ENCODE measurements around the gene ASB17. TPM values are rescaled to one million over a fixed set of nuclear protein-coding genes. Genes with fewer than 3 reads are reported as not detected.
"Not testable (repeated sequence)": the region's sequence is repeated elsewhere in the genome, so short reads cannot be mapped to it uniquely, and the experiment has no call there.

Gene ASB17, protein sequence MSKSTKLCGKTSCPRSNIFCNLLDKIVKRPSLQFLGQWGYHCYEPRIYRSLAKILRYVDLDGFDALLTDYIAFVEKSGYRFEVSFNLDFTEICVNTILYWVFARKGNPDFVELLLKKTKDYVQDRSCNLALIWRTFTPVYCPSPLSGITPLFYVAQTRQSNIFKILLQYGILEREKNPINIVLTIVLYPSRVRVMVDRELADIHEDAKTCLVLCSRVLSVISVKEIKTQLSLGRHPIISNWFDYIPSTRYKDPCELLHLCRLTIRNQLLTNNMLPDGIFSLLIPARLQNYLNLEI
- not detected for total RNA-seq
- long read RNA-seq: 0 reads

DNA sequence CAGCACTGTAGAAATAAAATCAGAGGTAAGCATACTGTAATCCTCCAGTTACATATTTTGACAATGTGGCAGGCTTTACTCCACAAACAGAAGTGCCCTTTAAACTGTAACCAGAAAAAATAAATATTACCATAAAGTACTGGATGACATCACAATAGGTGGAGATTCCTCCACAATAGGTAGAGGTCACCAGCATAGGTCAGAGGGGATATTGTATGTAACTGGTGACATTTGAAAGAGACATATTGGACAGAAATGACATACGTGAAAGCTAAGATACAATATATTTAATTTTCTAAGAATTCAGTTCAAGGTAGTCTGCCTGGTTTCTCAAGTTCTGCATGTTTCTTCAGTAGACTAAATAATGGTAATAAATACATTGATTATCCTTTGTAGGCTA is at the start of gene ASB17:
ASB17 (minus strand) TSS at position 101 of the 400 bp plus-strand sequence. CDS start 113 bp downstream, outside the sequence.
- DNase-seq (ENCODE audit: missing footprints) (no peak), ATAC-seq (no peak)
- intact Hi-C loops (cut with DNase I): no loop called here

DNA sequence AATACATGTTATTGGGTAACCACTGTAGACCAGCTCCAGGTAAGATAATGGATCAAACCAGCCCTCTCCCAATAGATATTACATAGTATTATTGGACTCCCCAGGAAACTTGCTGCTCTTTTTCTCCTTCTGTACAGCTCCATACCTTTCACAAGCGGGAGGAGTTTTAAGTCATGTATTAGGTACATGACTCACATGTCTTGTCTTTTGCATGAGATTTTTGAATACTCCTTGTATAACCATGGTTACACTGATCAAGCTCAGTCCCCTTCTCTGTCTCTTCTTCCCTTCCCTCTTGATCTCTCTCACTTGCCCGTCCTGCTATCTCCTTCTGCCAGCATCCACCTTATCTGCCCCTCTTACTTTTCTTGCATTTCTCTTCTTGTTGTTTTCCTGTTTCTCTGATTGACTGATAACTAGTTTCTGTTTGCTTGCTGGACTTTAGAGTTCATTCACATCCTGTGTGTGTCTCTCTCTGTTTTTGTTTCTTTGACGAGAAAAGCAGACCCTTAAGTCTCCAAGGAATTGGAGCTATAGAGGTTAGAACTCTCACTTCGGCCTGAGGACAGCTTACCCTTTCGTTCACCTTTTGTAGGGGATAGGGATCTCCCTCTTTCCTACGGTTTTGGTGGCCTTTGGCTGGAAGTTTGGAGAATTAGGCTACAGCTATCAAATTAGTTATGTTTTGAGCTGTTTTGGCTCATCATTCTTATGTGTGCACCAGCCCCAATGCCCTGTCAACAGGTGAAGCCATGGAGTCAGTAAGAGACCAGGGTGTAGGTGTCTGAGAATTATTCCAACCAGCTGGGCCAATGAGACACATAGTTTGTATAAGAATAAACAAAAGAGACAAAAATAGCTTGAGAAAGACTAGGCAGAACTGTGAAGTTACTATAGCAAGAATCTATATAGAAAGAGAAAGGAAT is 49.0 kb upstream of the ASB17 start:
- ATAC-seq (no peak), DNase-seq (ENCODE audit: missing footprints) (no peak)
- intact Hi-C loops (cut with DNase I): no loop called here

DNA sequence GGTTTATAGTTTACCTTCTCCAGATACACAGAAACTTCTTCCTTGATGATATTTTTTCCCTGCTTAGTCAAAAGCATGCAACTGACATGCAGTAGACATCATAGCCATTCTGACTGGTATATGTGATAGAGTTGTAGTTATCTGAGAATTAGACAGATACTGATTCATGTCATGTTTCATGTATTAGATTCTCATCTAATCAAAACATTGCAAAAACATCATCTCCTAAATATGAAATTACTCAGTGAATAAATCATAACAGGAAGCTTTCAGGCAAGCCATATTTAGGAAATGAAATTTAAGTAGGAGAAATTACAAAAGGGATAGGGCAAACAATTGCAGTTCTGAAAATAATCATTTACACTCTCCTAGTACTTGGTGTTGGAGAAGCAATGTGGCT is 38.4 kb upstream of the ASB17 start:
- DNase-seq (ENCODE audit: missing footprints) (no peak), ATAC-seq (no peak)
- intact Hi-C loops (cut with DNase I): no loop called here

- no peak for DNase-seq (ENCODE audit: missing footprints)
- intact Hi-C loops (cut with DNase I): no loop called here
- no peak for ATAC-seq
These were observed 37.3 kb upstream of the ASB17 start for GRCh38 chr1:75969550-75969949.

DNA sequence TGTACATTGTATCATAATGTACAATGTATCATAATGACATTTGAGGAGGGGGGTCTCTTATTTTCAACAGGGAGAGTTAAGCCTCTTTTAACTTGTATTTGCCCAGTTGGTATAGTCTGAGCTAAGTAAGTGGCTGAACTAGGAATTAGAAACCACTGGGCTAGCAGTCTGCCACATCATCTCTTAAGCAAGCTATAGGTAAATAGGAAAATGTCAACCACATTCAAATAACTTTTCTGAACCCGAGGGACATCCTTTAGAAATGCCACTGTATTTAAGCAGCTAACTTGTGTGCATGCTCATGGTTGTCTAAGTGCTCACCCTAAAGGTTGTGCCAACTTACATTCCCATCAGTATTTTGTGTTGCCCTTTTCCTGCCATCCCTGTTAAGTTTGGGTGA is 35.5 kb upstream of the ASB17 start:
- ATAC-seq (no peak), DNase-seq (ENCODE audit: missing footprints) (no peak)
- intact Hi-C loops (cut with DNase I): no loop called here

DNA sequence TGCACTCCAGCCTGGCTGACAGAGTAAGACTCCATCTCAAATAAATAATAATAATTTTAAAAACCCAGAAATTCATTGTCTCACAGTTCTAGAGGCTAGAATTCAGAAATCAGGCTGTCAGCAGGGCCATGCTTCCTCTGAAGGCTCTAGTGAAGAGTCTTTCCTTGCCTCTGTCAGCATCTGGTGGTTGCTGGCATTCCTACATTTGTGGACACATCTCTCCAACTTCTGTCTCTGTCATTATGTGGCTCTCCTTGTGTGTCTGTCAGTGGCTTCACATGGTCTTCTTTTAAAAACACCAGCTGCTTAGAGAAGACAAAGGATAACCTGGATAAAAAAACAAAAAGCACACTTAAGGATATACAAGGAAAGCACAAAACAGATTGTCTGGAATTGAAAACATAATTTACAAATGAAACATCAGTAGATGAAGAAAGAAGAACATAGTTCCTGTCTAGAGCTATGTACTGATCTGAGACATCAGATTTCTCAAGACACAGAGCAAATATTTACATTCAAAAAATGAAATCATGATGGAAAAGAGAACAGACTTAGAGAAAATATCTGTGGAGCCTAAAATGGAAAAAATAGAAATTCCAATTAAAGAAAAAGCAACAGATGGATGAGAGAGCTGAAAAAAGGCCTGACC is 32.7 kb upstream of the ASB17 start:
- intact Hi-C loops (cut with DNase I): no loop called here
- ATAC-seq: no peak
- no peak for DNase-seq (ENCODE audit: missing footprints)

DNA sequence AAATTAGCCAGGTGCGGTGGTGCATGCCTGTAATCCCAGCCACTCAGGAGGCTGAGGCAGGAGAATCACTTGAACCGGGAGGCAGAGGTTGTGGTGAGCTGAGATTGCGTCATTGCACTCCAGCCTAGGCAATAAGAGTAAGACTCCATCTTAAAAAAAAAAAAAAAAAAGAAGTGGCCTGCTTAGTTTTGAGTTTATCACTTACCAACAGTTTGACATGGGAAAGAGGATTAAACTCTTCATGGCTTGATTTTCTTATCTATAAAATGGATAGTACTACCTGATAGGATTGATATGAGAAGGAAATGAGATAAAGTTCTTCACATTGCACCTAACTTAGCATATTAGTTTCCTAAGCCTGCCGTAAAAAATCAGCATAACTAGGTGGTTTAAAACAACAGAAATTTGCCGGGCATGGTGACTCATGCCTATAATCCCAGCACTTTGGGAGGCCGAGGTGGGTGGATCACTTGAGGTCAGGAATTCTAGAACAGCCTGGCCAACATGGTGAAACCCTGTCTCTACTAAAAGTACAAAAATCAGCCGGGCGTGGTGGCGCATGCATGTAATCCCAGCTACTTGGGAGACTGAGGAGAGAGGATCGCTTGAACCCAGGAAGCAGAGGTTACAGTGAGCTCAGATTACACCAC is 32.0 kb upstream of the ASB17 start:
- intact Hi-C loops (cut with DNase I); DNase-seq (ENCODE audit: missing footprints); ATAC-seq: not testable (repeated sequence)

GRCh38 chr1:75954586-75954985 is 22.4 kb upstream of the ASB17 start:
- intact Hi-C loops (cut with DNase I): no loop called here
- ATAC-seq (no peak), DNase-seq (ENCODE audit: missing footprints) (no peak)

- intact Hi-C loops (cut with DNase I): no loop called here
- DNase-seq (ENCODE audit: missing footprints) (no peak), ATAC-seq (no peak)
These were observed 21.3 kb upstream of the ASB17 start for GRCh38 chr1:75953461-75953860.

DNA sequence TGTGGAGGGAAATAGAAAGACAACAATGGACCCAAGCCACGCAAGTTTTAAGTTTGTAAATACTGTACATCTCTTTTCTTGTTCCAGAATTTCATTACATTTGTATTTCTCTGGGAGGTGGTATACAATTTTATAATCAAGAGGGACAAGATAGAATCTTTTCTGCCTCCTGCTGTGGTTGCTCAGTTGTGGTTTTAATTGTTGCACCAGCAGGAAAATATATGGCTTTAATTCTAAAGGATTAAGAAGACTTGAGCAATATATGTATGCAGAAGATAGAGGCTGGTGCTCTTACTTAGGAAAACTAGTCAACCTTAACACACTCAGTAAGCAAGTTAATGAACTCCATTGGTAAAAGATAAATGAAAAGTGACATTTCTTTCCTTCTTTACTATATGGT is 19.8 kb upstream of the ASB17 start:
- no peak for DNase-seq (ENCODE audit: missing footprints)
- ATAC-seq: no peak

GRCh38 chr1:75950176-75950575 is 18.0 kb upstream of the ASB17 start:
- ATAC-seq (no peak), DNase-seq (ENCODE audit: missing footprints) (no peak)
- intact Hi-C loops (cut with DNase I): no loop called here

More for the DNA sequence above, 19.8 kb upstream of the ASB17 start:
- intact Hi-C loops (cut with DNase I): no loop called here

- not testable (repeated sequence) for DNase-seq (ENCODE audit: missing footprints)
These were observed 10.8 kb upstream of the ASB17 start for GRCh38 chr1:75943037-75943436.

GRCh38 chr1:75937034-75937433 is 4.8 kb upstream of the ASB17 start:
- intact Hi-C loops (cut with DNase I): no loop called here
- no peak for DNase-seq (ENCODE audit: missing footprints)
- ATAC-seq: no peak

More at GRCh38 chr1:75943037-75943436, 10.8 kb upstream of the ASB17 start:
- intact Hi-C loops (cut with DNase I); ATAC-seq: not testable (repeated sequence)

DNA sequence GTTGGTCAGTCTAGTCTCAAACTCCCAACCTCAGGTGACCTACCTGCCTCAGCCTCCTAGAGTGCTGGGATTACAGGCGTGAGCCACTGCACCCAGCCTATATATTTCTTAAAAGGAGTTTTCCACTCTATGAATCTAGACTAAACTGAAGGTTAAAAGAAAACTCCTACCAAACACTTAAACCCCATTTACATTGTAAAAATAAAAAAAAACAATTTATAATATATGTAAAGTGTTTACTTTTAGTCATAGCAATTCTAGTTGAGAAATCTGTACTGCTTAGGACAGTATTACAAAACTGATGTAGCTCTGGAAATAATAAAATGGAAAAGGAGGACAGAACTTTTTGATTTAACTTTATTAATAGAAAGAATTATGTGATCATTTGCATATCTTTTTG is 9.5 kb downstream of the ASB17 start:
- intact Hi-C loops (cut with DNase I): no loop called here
- ATAC-seq (no peak), DNase-seq (ENCODE audit: missing footprints) (no peak)

DNA sequence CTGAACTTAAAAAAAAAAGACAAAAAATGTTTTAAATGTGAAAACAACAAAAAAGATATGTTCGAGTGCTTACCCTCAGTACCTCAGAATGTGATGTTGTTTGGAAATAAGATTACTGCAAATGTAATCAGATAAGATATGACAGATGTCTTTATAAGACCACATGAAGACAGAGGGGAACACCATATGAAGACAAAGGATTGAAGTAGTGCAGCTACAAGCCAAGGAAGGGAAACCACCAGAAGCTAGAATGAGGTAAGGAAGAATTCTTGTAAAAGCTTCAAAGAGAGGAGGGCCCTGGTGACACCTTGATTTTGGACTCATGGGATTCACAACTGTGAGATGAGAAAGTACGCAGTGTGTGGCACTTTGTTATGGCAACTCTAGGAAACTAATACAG is 15.4 kb downstream of the ASB17 start:
- ATAC-seq (no peak), DNase-seq (ENCODE audit: missing footprints) (no peak)
- intact Hi-C loops (cut with DNase I): no loop called here

- ATAC-seq: no peak
- intact Hi-C loops (cut with DNase I): no loop called here
- DNase-seq (ENCODE audit: missing footprints): no peak
These were observed 23.5 kb downstream of the ASB17 start for GRCh38 chr1:75908717-75909152.

GRCh38 chr1:75901371-75901770 is 30.8 kb downstream of the ASB17 start:
- ATAC-seq: no peak
- intact Hi-C loops (cut with DNase I): no loop called here
- no peak for DNase-seq (ENCODE audit: missing footprints)

DNA sequence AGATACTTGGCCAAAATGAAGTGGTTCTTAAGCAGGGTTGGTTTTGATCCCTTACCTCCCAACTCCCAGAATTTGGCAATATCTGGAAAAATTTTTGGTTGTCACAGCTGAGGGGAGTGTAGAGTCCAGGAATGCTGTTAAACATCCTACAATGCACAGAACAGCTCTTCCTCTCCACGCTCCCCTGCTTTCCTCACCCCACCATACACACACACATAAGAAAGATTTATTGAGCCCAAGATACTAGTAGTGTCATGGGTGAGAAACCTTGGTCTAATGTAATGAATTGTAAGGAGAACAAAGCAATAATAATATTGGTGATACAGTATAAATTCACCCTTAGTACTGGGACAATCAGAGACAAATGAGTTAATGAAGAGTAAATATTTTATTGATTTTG is 47.8 kb downstream of the ASB17 start:
- ATAC-seq: no peak
- intact Hi-C loops (cut with DNase I): no loop called here
- no peak for DNase-seq (ENCODE audit: missing footprints)

- DNase-seq (ENCODE audit: missing footprints) (no peak), ATAC-seq (no peak)
- intact Hi-C loops (cut with DNase I): no loop called here
These were observed 52.2 kb downstream of the ASB17 start for GRCh38 chr1:75879985-75880384.

Measured in Right ventricle myocardium inferior (tissue), 1 donor.